Mononuclear cell (primary cell): ENCODE data around the gene PAIP1. TPM values are rescaled to one million over a fixed set of nuclear protein-coding genes. Genes with fewer than 3 reads are reported as not detected.
A peak's percentile ranks its signal among the peaks of the same experiment; 100 is the strongest.
"Not testable (repeated sequence)": the region's sequence is repeated elsewhere in the genome, so short reads cannot be mapped to it uniquely, and the experiment has no call there.

Experiments used
- H3K27me3 ChIP-seq: 2 replicates; pipeline ENCODE4 v1.6.0; 2011; ENCODE audit warnings: low read length, control low read depth; ENCODE audit not compliant: insufficient read depth
- H3K4me1 ChIP-seq: 2 replicates; pipeline ENCODE4 v1.5.1; 2011; ENCODE audit warnings: mild to moderate bottlenecking, low read length, control low read depth; ENCODE audit not compliant: insufficient read depth
- H3K4me3 ChIP-seq: 2 replicates; pipeline ENCODE4 v1.5.1; 2011; ENCODE audit warnings: mild to moderate bottlenecking, low read length, moderate library complexity
- H3K9me3 ChIP-seq: 2 replicates; pipeline ENCODE4 v1.5.1; 2011; ENCODE audit warnings: low read depth, mild to moderate bottlenecking, control low read depth, low read length
- total RNA-seq: library from RNA; depleted of rRNA; stranded (reverse); fragments of >200 nt; gene quantifications from one replicate; pipeline ENCODE4 v1.2.3, GENCODE V29; 2012

The PAIP1 gene
- total RNA-seq, 1 donor: 65.0 TPM

GRCh38 chr5:43582082-43583005 lies 25.5 kb upstream of the PAIP1 start:
- Histone ChIP-seq H3K4me3 (no peak overlapping the region), H3K4me1 (no peaks in the 10 kb centered on the region), H3K9me3 (no peaks in the 10 kb centered on the region), H3K27me3 (no peaks in the 10 kb centered on the region)

- Histone ChIP-seq H3K4me3 (no peak overlapping the region), H3K27me3 (no peaks in the 10 kb centered on the region), H3K4me1 (no peaks in the 10 kb centered on the region), H3K9me3 (no peaks in the 10 kb centered on the region)
Measured at GRCh38 chr5:43581398-43581797, 24.5 kb upstream of the PAIP1 start.

- H3K9me3 ChIP-seq, H3K4me1 ChIP-seq, H3K4me3 ChIP-seq, H3K27me3 ChIP-seq: not testable (repeated sequence)
Measured at GRCh38 chr5:43580402-43581210, 23.7 kb upstream of the PAIP1 start.

- Histone ChIP-seq H3K9me3 (no peaks in the 10 kb centered on the region), H3K4me1 (no peaks in the 10 kb centered on the region), H3K4me3 (no peak overlapping the region), H3K27me3 (no peaks in the 10 kb centered on the region)
Measured at GRCh38 chr5:43573058-43573457, 16.2 kb upstream of the PAIP1 start.

DNA sequence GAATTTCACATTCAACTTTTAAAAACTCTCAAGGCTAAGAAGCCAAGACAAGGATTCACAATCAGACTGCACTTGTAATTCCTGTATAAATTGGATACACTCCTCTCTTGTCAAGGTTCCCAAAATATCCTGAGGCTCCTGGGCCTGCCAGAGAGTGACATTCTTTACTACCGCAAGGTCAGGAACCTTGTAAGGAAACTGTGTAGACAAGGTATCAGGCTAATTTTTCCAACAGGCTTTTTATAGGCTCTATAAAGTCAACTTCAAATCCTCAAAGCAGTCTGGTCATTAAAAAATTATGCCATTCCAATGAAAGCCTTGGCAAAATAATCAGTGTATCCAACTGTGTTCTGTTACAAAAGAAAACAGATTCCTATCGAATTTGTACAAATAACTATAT lies 15.5 kb upstream of the PAIP1 start:
- no peaks in the 10 kb centered on the region for H3K4me1 ChIP-seq
- no peaks in the 10 kb centered on the region for H3K27me3 ChIP-seq
- no peaks in the 10 kb centered on the region for H3K9me3 ChIP-seq
- no peak overlapping the region for H3K4me3 ChIP-seq

DNA sequence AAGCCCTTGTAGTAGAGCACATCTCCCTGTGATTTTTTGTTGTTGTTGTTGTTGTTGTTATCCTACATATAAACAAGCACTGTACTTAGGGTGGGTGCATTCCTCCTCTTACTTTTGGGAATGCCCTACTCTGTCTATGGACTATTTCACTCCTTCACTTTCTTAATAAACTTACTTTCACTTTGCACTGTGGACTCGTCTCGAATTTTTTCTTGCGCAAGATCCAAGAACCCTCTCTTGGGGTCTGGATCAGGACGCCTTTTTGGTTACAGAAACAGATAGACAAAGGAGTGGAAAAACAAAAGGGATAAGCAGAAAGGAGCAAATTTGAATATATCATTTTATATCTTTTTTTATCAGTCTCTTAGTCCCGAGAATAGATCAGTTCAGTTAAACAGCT lies 14.4 kb upstream of the PAIP1 start:
- Histone ChIP-seq H3K4me3 (no peak overlapping the region), H3K27me3 (no peaks in the 10 kb centered on the region), H3K4me1 (no peaks in the 10 kb centered on the region), H3K9me3 (no peaks in the 10 kb centered on the region)

GRCh38 chr5:43570450-43571158 lies 13.7 kb upstream of the PAIP1 start:
- H3K4me1 ChIP-seq: no peaks in the 10 kb centered on the region
- no peaks in the 10 kb centered on the region for H3K9me3 ChIP-seq
- no peaks in the 10 kb centered on the region for H3K27me3 ChIP-seq
- no peak overlapping the region for H3K4me3 ChIP-seq

- H3K9me3 ChIP-seq: no peaks in the 10 kb centered on the region
- no peaks in the 10 kb centered on the region for H3K27me3 ChIP-seq
- H3K4me1 ChIP-seq: no peaks in the 10 kb centered on the region
- H3K4me3 ChIP-seq: no peak overlapping the region
Measured at GRCh38 chr5:43569236-43569746, 12.4 kb upstream of the PAIP1 start.

DNA sequence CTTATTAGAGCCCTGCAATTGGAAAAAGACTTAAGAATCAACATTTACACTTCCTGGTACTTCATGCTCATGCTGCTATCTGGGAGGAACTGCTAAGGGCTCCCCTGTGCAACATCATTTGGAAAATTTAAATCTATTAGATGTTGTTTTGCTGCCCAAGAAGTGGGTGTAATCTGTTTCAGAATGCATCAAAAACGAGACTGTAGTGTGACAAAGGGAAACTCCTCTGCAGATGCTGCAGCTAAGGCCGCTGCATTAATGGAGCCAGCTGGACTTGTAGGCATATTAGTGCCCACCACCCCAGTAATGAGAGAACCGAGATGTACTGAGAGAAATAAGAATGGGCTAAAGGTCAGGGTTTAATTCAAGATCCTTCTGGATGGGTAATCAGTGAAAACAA lies 11.1 kb upstream of the PAIP1 start:
- Histone ChIP-seq H3K4me1 (no peaks in the 10 kb centered on the region), H3K4me3 (no peak overlapping the region), H3K27me3 (no peaks in the 10 kb centered on the region), H3K9me3 (no peaks in the 10 kb centered on the region)

DNA sequence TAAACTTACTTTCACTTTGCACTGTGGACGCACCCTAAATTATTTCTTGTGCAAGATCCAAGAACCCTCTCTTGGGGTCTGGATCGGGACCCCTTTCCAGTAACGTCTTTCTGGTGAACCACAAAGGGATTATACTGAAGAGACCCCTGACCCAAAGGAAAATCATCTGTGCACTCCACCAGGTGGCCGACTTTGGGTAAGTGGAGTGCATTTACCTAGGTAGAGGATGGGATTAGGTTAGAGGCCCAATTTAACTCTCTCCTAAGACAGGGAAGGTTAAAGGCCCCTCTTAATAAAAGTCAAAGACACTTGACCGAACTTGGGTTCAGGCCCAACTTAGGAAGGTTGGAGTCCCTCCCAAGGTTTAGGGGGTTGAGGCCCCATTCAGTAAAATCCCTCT lies 8.2 kb upstream of the PAIP1 start:
- no peak overlapping the region for H3K4me3 ChIP-seq
- no peaks in the 10 kb centered on the region for H3K9me3 ChIP-seq
- no peaks in the 10 kb centered on the region for H3K4me1 ChIP-seq
- H3K27me3 ChIP-seq: no peaks in the 10 kb centered on the region

GRCh38 chr5:43564289-43564850 lies 7.5 kb upstream of the PAIP1 start:
- no peaks in the 10 kb centered on the region for H3K27me3 ChIP-seq
- H3K4me3 ChIP-seq: no peak overlapping the region
- no peaks in the 10 kb centered on the region for H3K9me3 ChIP-seq
- no peaks in the 10 kb centered on the region for H3K4me1 ChIP-seq

GRCh38 chr5:43563321-43563720 lies 6.4 kb upstream of the PAIP1 start:
- Histone ChIP-seq H3K4me1 (no peaks in the 10 kb centered on the region), H3K9me3 (no peaks in the 10 kb centered on the region), H3K27me3 (no peaks in the 10 kb centered on the region), H3K4me3 (no peak overlapping the region)

DNA sequence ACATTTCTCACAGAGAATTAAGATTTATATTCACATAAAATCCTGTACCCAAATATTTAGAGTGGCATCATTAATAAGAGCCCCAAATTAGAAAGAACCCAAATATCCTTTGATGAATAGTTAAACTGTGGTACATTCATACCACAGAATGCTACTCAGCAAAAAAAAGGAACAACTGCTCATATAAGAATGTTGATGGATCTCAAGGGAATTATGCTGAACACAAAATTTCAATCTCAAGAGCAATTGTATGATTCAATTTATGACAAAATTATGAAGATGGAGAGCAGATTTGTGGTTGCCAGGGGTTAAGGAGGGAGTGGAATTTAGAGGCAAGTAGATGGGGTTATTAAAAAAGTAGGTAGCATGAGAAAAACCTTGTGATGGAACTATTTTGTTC lies 4.5 kb upstream of the PAIP1 start:
- Histone ChIP-seq H3K9me3 (no peaks in the 10 kb centered on the region), H3K4me3 (no peak overlapping the region), H3K27me3 (no peaks in the 10 kb centered on the region), H3K4me1 (peaks cover 8% of the 10 kb centered on the region)

DNA sequence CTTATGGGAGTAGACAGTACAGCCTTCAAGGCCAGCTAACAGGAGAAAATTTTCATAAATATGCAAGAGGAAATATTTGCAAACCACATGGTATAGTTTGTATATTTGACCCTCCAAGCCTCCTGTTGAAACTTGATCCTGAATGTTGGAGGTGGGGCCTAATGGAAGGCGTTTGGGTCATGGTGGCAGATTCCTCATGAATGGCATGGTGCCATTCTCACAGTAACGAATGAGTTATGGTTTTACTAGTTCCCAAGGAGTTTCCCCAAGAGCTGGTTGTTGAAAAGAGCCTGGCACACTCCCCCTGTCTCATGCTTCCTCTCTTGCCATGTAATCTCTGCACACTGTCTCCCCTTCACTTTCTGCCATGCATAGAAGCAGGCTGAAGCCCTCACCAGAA lies 3.3 kb upstream of the PAIP1 start:
- Histone ChIP-seq H3K27me3 (no peaks in the 10 kb centered on the region), H3K9me3 (no peaks in the 10 kb centered on the region), H3K4me1 (peaks cover 12% of the 10 kb centered on the region), H3K4me3 (no peak overlapping the region)

DNA sequence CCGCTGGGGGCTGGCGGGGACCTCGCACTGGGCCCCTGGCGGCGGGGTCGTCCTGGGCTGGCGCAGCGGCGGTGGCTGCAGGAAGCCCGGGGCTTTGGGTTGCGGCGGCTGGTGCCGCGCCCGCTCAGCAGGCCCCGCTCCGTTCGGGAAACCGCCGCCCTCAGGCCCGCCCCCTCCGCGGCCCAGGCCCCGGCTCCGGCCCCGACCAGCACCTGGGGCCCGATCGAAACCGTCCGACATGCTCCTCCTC lies 345 bp downstream of the PAIP1 start:
- H3K9me3 ChIP-seq, H3K27me3 ChIP-seq: not testable (repeated sequence)
- H3K4me3 ChIP-seq: peak overlapping the region; percentile 64
- H3K4me1 ChIP-seq: peaks cover 25% of the 10 kb centered on the region
